ENCODE measurements around the gene PRELID1. TPM values are rescaled to one million over a fixed set of nuclear protein-coding genes. Genes with fewer than 3 reads are reported as not detected.
"Not testable (repeated sequence)": the region's sequence is repeated elsewhere in the genome, so short reads cannot be mapped to it uniquely, and the experiment has no call there.

The PRELID1 gene
- total RNA-seq, 4 donors from 2014 or later, result 52.1 to 192 (median 142) TPM

GRCh38 chr5:177336603-177337494 is 33.2 kb downstream of the PRELID1 start:
- 94% methylated on average over 36 of the region's 36 CpGs; no CpG with 5 or more reads in 1 of the 2 donors for WGBS, 2 donors (ENCODE audit: low coverage in 1 of 2)
- Histone ChIP-seq H3K36me3 (peaks cover 0 to 54% (median 21%) of the 10 kb centered on the region in 4 donors), H3K4me3 (no peak overlapping the region), H3K9me3 (no peaks in the 10 kb centered on the region), H3K27me3 (no peaks in the 10 kb centered on the region), H3K27ac (no peak overlapping the region), H3K4me1 (no peaks in the 10 kb centered on the region)
- intact Hi-C loops (cut with DNase I; ENCODE audit: low total_unique reads), result no loop called here
- DNase-seq, result no peak
- in situ Hi-C loops (cut with MboI; ENCODE audit: low pct_ligation_motif_present in 1 of 4, low pct_unique_long_range_greater_than_20kb in 1 of 4, low sequenced_read_pairs in 3 of 4), result no loop called here
- no peak for TF ChIP-seq CTCF (IDR thresholded peaks at IDR 0.05)
- TF ChIP-seq POLR2AphosphoS5 (IDR thresholded peaks at IDR 0.05), result no peak
- no peak for TF ChIP-seq EP300 (IDR thresholded peaks at IDR 0.05; ENCODE audit: low read depth)
- no peak for TF ChIP-seq POLR2A (IDR thresholded peaks at IDR 0.05)

GRCh38 chr5:177338251-177339106 is 34.9 kb downstream of the PRELID1 start:
- Histone ChIP-seq H3K27ac (no peak overlapping the region), H3K4me3 (no peak overlapping the region), H3K36me3 (peaks cover 0 to 51% (median 24%) of the 10 kb centered on the region in 4 donors), H3K9me3 (no peaks in the 10 kb centered on the region), H3K4me1 (no peaks in the 10 kb centered on the region), H3K27me3 (no peaks in the 10 kb centered on the region)
- intact Hi-C loops (cut with DNase I; ENCODE audit: low total_unique reads) (no loop called here), in situ Hi-C loops (cut with MboI; ENCODE audit: low pct_ligation_motif_present in 1 of 4, low pct_unique_long_range_greater_than_20kb in 1 of 4, low sequenced_read_pairs in 3 of 4) (no loop called here)
- no peak for DNase-seq
- 93 to 100% methylated on average over 2 to 22 of the region's 22 CpGs for WGBS, 2 donors (ENCODE audit: low coverage in 1 of 2)
- TF ChIP-seq POLR2A (IDR thresholded peaks at IDR 0.05) (no peak), POLR2AphosphoS5 (IDR thresholded peaks at IDR 0.05) (no peak), CTCF (IDR thresholded peaks at IDR 0.05) (no peak), EP300 (IDR thresholded peaks at IDR 0.05; ENCODE audit: low read depth) (no peak)

- intact Hi-C loops (cut with DNase I; ENCODE audit: low total_unique reads) (no loop called here), in situ Hi-C loops (cut with MboI; ENCODE audit: low pct_ligation_motif_present in 1 of 4, low pct_unique_long_range_greater_than_20kb in 1 of 4, low sequenced_read_pairs in 3 of 4) (no loop called here)
- H3K4me1 ChIP-seq, result no peaks in the 10 kb centered on the region
- no peak overlapping the region for H3K4me3 ChIP-seq
- peaks cover 0 to 45% (median 20%) of the 10 kb centered on the region in 4 donors for H3K36me3 ChIP-seq
- no peak for DNase-seq
- no peak overlapping the region for H3K27ac ChIP-seq
- 83% methylated on average over 11 of the region's 11 CpGs; no CpG with 5 or more reads in 1 of the 2 donors for WGBS, 2 donors (ENCODE audit: low coverage in 1 of 2)
- H3K9me3 ChIP-seq, result no peaks in the 10 kb centered on the region
- no peaks in the 10 kb centered on the region for H3K27me3 ChIP-seq
- TF ChIP-seq POLR2A (IDR thresholded peaks at IDR 0.05) (no peak), EP300 (IDR thresholded peaks at IDR 0.05; ENCODE audit: low read depth) (no peak), CTCF (IDR thresholded peaks at IDR 0.05) (no peak), POLR2AphosphoS5 (IDR thresholded peaks at IDR 0.05) (no peak)
These were observed 35.6 kb downstream of the PRELID1 start for GRCh38 chr5:177339107-177339638.

GRCh38 chr5:177343000-177343399 is 39.4 kb downstream of the PRELID1 start:
- H3K9me3 ChIP-seq; H3K4me3 ChIP-seq; DNase-seq; H3K4me1 ChIP-seq; H3K27me3 ChIP-seq; H3K27ac ChIP-seq; intact Hi-C loops (cut with DNase I; ENCODE audit: low total_unique reads); in situ Hi-C loops (cut with MboI; ENCODE audit: low pct_ligation_motif_present in 1 of 4, low pct_unique_long_range_greater_than_20kb in 1 of 4, low sequenced_read_pairs in 3 of 4): not testable (repeated sequence)
- H3K36me3 ChIP-seq, result peaks cover 0 to 22% (median 6%) of the 10 kb centered on the region in 4 donors
- 91 to 93% methylated on average over 5 to 14 of the region's 14 CpGs for WGBS, 2 donors (ENCODE audit: low coverage in 1 of 2)

All from transverse colon (tissue), 4 donors.